H1 (cell line): ENCODE results near the gene ACTN4. TPM values are rescaled to one million over a fixed set of nuclear protein-coding genes. Genes with fewer than 3 reads are reported as not detected.

Source experiments
- GABPA ChIP-seq: IDR thresholded peaks from 2 replicates; pipeline ENCODE4 v1.6.1; 2011; ENCODE audit warnings: mild to moderate bottlenecking, low read length, moderate library complexity, borderline replicate concordance; ENCODE audit not compliant: insufficient read depth
- POU5F1 ChIP-seq: IDR thresholded peaks from 2 replicates; pipeline ENCODE4 v1.6.1; 2011; ENCODE audit warnings: low read depth, mild to moderate bottlenecking, low read length, moderate library complexity
- polyA plus RNA-seq, 7 experiments: library from polyadenylated mRNA; depleted of rRNA in 3 of 7; stranded (reverse) in 5 of 7; unstranded in 2 of 7; fragments of >200 nt in 5 of 7; fragments of 200-250 nt in 2 of 7; gene quantifications; 1 replicate in 5 of 7; 2 replicates in 1 of 7; 4 replicates in 1 of 7; pipeline versions ENCODE4 v1.2.1 to v1.2.3, GENCODE V29; 2011 to 2013; ENCODE audit warnings: missing spikeins in 2 of 7, mixed read lengths in 2 of 7
- total RNA-seq: library from RNA; stranded (reverse); fragmentation: NEBNext Ultra II Directional; extraction: Animal tissue kit (Norgen Biotek cat#: 25700); gene quantifications from 2 replicates; pipeline ENCODE4 v1.2.1, GENCODE V29; 2021

ACTN4 gene
- total and polyA plus RNA-seq, 2 of the 8 experiments (the other 6 are each of a cell fraction or from before 2014, with no cell fraction given): 211 to 520 TPM

- TF ChIP-seq POU5F1 (no peak), GABPA (no peak)
- TF ChIP-seq, all 59 proteins: peak for 0
These were observed 75.6 kb downstream of the ACTN4 start (continued) for GRCh38 chr19:38722947-38723605.
